Measurements from ENCODE around the gene TRAF7. TPM values are rescaled to one million over a fixed set of nuclear protein-coding genes. Genes with fewer than 3 reads are reported as not detected.

The TRAF7 gene
- total RNA-seq, 1 experiment from 2014 or later = 160 TPM

DNA sequence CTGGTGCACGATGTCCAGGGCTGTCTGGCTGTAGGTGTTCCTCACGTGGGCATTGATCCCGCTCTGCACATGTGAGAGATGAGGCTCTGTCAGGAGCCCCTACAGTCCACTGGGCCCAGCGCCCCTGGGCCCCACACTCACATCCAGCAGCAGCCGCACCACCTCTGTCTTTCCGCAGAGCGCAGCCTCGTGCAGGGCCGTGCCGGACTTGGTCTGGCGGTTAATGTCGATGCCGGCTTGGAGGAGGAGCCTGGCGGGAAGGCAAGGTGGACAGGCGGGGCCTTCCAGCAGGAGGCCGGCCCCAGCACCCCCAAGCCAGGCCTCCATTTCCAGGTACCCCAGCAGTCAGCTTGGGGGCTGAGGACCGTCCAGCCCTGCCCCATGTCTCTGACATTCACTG lies 31.6 kb downstream of the TRAF7 start:
- no peaks in the 10 kb centered on the region for H3K27me3 ChIP-seq (ENCODE audit: insufficient read depth, low read length)
- no peaks in the 10 kb centered on the region for H4K20me1 ChIP-seq (ENCODE audit: insufficient read depth)
- no peaks in the 10 kb centered on the region for H3K79me2 ChIP-seq (ENCODE audit: insufficient read depth, low read length)
- H2AFZ ChIP-seq (ENCODE audit: low read depth, low read length, poor library complexity, severe bottlenecking) = no peak overlapping the region
- no peak overlapping the region for H3K4me3 ChIP-seq (replicated peaks in 1 of 2; ENCODE audit: low read depth in 1 of 2, low read length in 2 of 2)
- RAD21 ChIA-PET (ENCODE audit: low non-redundant PET in 1 of 2, low total read pairs in 2 of 2, uncharacterized antibody in 2 of 2, unreplicated experiment in 2 of 2) = no interaction called here
- no peaks in the 10 kb centered on the region for H3K4me1 ChIP-seq (ENCODE audit: control insufficient read depth in 1 of 2, insufficient read depth in 2 of 2, low read length in 2 of 2)
- CTCF ChIA-PET = no interaction called here
- intact Hi-C loops (cut with micrococcal nuclease) = no loop called here
- no peak for ATAC-seq
- H3K9me2 ChIP-seq (ENCODE audit: insufficient read depth) = no peaks in the 10 kb centered on the region
- H3K9me3 ChIP-seq (ENCODE audit: control insufficient read depth in 1 of 2, insufficient read depth in 1 of 2, low read depth in 1 of 2, low read length in 2 of 2) = no peaks in the 10 kb centered on the region
- no peaks in the 10 kb centered on the region for H3K36me3 ChIP-seq (ENCODE audit: control insufficient read depth in 1 of 2, insufficient read depth in 2 of 2, low read length in 2 of 2)
- no peak overlapping the region for H3K27ac ChIP-seq (ENCODE audit: low read depth, low read length)
- BruUV-seq (replicated peaks) = no TSS peak
- no peak for DNase-seq (ENCODE audit: low read depth, low spot score)
- POLR2A ChIA-PET = no interaction called here
- TF ChIP-seq ZFX (IDR thresholded peaks at IDR 0.05) = no peak
- TF ChIP-seq ZNF274 (IDR thresholded peaks at IDR 0.05; ENCODE audit: low read depth, low read length) = no peak
- no peak for TF ChIP-seq ELF1 (IDR thresholded peaks at IDR 0.05; ENCODE audit: borderline replicate concordance, low read depth)
- TF ChIP-seq EGR1 (IDR thresholded peaks at IDR 0.05; ENCODE audit: low read depth) = no peak
- TF ChIP-seq SP1 (IDR thresholded peaks at IDR 0.05; ENCODE audit: low read depth) = no peak
- TF ChIP-seq, protein P1, sequence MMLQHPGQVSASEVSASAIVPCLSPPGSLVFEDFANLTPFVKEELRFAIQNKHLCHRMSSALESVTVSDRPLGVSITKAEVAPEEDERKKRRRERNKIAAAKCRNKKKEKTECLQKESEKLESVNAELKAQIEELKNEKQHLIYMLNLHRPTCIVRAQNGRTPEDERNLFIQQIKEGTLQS (IDR thresholded peaks at IDR 0.05) = no peak
- TF ChIP-seq JUND (IDR thresholded peaks at IDR 0.05) = no peak
- no peak for TF ChIP-seq POLR2AphosphoS5 (IDR thresholded peaks at IDR 0.05; ENCODE audit: low read depth, low read length)
- no peak for TF ChIP-seq SRF (IDR thresholded peaks at IDR 0.05; ENCODE audit: low read depth)
- H3K9ac ChIP-seq (ENCODE audit: low read length) = no peak overlapping the region
- no peak overlapping the region for H3K4me2 ChIP-seq (ENCODE audit: low read length)

DNA sequence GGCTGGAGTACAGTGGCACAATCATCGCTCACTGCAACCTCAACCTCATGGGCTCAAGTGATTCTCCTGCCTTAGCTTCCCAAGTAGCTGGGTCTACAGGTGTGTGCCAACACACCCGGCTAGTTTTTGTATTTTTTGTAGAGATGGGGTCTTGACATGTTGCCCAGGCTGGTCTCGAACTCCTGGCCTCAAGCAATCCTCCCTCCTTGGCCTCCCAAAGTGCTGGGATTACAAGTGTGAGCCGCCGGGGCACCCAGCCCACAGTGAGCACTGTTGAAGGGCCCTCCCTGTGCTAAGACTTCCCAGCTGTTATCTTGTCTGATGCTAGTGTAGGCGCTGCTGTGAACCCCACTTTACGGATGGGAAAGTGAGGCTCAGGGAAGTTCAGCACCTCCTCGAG lies 32.8 kb downstream of the TRAF7 start:
- Histone ChIP-seq H3K9me3 (ENCODE audit: control insufficient read depth in 1 of 2, insufficient read depth in 1 of 2, low read depth in 1 of 2, low read length in 2 of 2) (no peaks in the 10 kb centered on the region), H4K20me1 (ENCODE audit: insufficient read depth) (no peaks in the 10 kb centered on the region), H3K9me2 (ENCODE audit: insufficient read depth) (no peaks in the 10 kb centered on the region), H3K79me2 (ENCODE audit: insufficient read depth, low read length) (no peaks in the 10 kb centered on the region), H3K4me1 (ENCODE audit: control insufficient read depth in 1 of 2, insufficient read depth in 2 of 2, low read length in 2 of 2) (no peaks in the 10 kb centered on the region), H3K27me3 (ENCODE audit: insufficient read depth, low read length) (no peaks in the 10 kb centered on the region), H2AFZ (ENCODE audit: low read depth, low read length, poor library complexity, severe bottlenecking) (no peak overlapping the region), H3K9ac (ENCODE audit: low read length) (no peak overlapping the region), H3K27ac (ENCODE audit: low read depth, low read length) (no peak overlapping the region), H3K4me2 (ENCODE audit: low read length) (no peak overlapping the region), H3K4me3 (replicated peaks in 1 of 2; ENCODE audit: low read depth in 1 of 2, low read length in 2 of 2) (no peak overlapping the region), H3K36me3 (ENCODE audit: control insufficient read depth in 1 of 2, insufficient read depth in 2 of 2, low read length in 2 of 2) (no peaks in the 10 kb centered on the region)
- no peak for ATAC-seq
- intact Hi-C loops (cut with micrococcal nuclease) = no loop called here
- POLR2A ChIA-PET = no interaction called here
- no TSS peak for BruUV-seq (replicated peaks)
- CTCF ChIA-PET = no interaction called here
- TF ChIP-seq TCF7L2 (IDR thresholded peaks at IDR 0.05; ENCODE audit: borderline replicate concordance, extremely low read depth, insufficient read depth, insufficient read length) = no peak
- no peak for TF ChIP-seq EGR1 (IDR thresholded peaks at IDR 0.05; ENCODE audit: low read depth)
- TF ChIP-seq SP1 (IDR thresholded peaks at IDR 0.05; ENCODE audit: low read depth) = no peak
- no peak for TF ChIP-seq SIN3A (IDR thresholded peaks at IDR 0.05; ENCODE audit: low read depth)
- TF ChIP-seq RAD21 (IDR thresholded peaks at IDR 0.05; ENCODE audit: low read depth) = no peak
- RAD21 ChIA-PET (ENCODE audit: low non-redundant PET in 1 of 2, low total read pairs in 2 of 2, uncharacterized antibody in 2 of 2, unreplicated experiment in 2 of 2) = no interaction called here
- no peak for DNase-seq (ENCODE audit: low read depth, low spot score)
